ENCODE data around the gene STK33. TPM values are rescaled to one million over a fixed set of nuclear protein-coding genes. Genes with fewer than 3 reads are reported as not detected.

The STK33 gene
- total and polyA plus RNA-seq, 12 donors: 6.8 to 36.0 (median 17.2) TPM

DNA sequence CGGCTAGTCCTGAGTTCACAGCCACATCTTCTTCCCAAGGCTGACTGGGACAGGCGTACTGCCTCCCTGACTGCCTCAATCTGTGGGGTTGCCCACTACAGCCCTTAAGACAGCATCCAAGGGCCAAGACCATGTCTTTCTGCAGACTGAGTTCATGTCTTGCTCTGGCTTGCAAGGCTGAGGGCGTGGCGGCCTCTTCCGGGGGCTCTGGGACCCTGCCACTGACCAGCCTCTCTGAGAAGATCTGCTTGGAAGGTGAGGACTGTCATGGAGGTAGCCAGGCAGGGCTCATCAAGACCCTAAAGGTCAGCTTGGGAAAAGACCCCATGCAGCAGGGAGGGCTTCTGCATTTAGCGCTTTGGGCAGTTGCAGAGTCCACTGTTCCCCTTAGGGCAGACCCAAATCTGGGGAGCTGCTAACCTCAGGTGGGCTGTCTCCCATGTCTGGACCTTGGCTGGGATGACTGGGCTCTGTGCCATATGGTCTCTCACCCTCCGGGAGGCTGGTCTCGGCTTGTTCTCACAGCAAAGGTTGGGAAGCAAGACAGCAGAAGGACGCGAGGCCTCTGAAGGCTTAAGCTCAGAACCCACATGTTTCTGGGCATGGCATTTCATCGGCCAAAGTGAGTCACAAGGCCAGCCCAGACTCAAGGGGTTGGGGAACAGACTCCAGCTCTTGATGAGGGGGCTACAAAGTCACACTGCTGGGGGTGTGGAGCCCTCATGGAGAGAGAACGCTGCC is 221.2 kb downstream of the STK33 start:
- TF ChIP-seq POLR2A (IDR thresholded peaks at IDR 0.05): no peak
- TF ChIP-seq, protein P1, sequence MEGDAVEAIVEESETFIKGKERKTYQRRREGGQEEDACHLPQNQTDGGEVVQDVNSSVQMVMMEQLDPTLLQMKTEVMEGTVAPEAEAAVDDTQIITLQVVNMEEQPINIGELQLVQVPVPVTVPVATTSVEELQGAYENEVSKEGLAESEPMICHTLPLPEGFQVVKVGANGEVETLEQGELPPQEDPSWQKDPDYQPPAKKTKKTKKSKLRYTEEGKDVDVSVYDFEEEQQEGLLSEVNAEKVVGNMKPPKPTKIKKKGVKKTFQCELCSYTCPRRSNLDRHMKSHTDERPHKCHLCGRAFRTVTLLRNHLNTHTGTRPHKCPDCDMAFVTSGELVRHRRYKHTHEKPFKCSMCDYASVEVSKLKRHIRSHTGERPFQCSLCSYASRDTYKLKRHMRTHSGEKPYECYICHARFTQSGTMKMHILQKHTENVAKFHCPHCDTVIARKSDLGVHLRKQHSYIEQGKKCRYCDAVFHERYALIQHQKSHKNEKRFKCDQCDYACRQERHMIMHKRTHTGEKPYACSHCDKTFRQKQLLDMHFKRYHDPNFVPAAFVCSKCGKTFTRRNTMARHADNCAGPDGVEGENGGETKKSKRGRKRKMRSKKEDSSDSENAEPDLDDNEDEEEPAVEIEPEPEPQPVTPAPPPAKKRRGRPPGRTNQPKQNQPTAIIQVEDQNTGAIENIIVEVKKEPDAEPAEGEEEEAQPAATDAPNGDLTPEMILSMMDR (IDR thresholded peaks at IDR 0.05): no peak
- intact Hi-C loops (cut with DNase I): no loop called here
- Histone ChIP-seq H3K4me1 (replicated peaks in 1 of 2) (no peaks in the 10 kb centered on the region), H3K27me3 (no peaks in the 10 kb centered on the region), H3K4me3 (no peak overlapping the region), H3K36me3 (replicated peaks in 1 of 2) (no peaks in the 10 kb centered on the region), H3K27ac (no peak overlapping the region), H3K9me3 (replicated peaks in 1 of 3) (no peaks in the 10 kb centered on the region)
- WGBS, 4 donors: 79 to 90% (median 89%) methylated on average over 8 to 12 of the region's 12 CpGs
- DNase-seq: peak in 1 of 7 donors; percentile 28

- H3K27ac ChIP-seq: no peak overlapping the region
- intact Hi-C loops (cut with DNase I): no loop called here
- H3K36me3 ChIP-seq (replicated peaks in 1 of 2): no peaks in the 10 kb centered on the region
- H3K9me3 ChIP-seq (replicated peaks in 1 of 3): no peaks in the 10 kb centered on the region
- TF ChIP-seq POLR2A (IDR thresholded peaks at IDR 0.05): no peak
- TF ChIP-seq, protein P1 (IDR thresholded peaks at IDR 0.05): no peak
- DNase-seq: no peak
- 64 to 83% (median 73%) methylated on average over 1 of the region's 1 CpG for WGBS, 4 donors
- H3K4me3 ChIP-seq: no peak overlapping the region
- H3K27me3 ChIP-seq: no peaks in the 10 kb centered on the region
- H3K4me1 ChIP-seq (replicated peaks in 1 of 2): no peaks in the 10 kb centered on the region
Measured at GRCh38 chr11:8371516-8371884, 222.5 kb downstream of the STK33 start.

DNA sequence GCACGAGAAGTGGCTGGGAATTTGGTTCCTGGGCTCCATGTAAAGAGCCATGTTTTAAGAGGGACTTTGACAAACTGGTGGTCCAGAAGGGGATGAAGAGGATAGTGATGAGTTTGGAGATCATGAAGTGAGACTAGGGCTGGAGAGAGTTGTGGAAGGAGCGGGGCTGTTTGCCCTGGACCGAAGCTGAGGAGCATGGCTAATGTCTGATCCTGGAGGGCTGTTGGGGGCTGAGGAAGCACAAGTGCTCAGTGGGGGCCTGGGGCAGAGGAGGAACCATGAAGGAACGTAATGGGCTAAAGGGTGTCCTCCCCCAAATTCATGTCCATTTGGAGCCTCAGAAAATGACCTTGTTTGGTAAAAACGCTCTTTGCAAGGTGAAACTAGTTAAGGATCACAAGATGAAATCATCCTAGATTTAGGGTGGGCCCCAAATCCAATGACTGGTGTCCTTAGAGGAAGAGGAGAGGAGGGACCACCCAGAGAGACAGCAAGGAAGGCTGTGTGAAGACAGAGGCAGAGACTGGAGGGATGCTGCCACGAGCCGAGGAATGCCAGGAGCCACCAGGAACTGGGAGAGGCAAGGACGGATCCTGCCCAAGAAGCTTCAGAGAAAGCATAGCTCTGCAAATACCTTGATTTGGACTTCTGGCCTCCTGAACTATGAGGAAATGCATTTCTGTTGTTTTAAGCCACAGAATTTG is 223.1 kb downstream of the STK33 start:
- intact Hi-C loops (cut with DNase I): no loop called here

GRCh38 chr11:8369592-8370205 is 224.3 kb downstream of the STK33 start:
- WGBS, 4 donors: 83 to 89% (median 87%) methylated on average over 3 to 7 of the region's 7 CpGs
- TF ChIP-seq, protein P1 (IDR thresholded peaks at IDR 0.05): no peak
- no peaks in the 10 kb centered on the region for H3K36me3 ChIP-seq (replicated peaks in 1 of 2)
- no peak overlapping the region for H3K4me3 ChIP-seq
- no peak for DNase-seq
- H3K4me1 ChIP-seq (replicated peaks in 1 of 2): no peaks in the 10 kb centered on the region
- no peak overlapping the region for H3K27ac ChIP-seq
- no peaks in the 10 kb centered on the region for H3K27me3 ChIP-seq
- intact Hi-C loops (cut with DNase I): no loop called here
- H3K9me3 ChIP-seq (replicated peaks in 1 of 3): no peaks in the 10 kb centered on the region

More for the DNA sequence above, 223.1 kb downstream of the STK33 start:
- DNase-seq: no peak
- WGBS, 4 donors: 88 to 94% (median 90%) methylated on average over 8 of the region's 8 CpGs
- TF ChIP-seq, protein P1 (IDR thresholded peaks at IDR 0.05): no peak
- no peak for TF ChIP-seq POLR2A (IDR thresholded peaks at IDR 0.05)
- H3K9me3 ChIP-seq (replicated peaks in 1 of 3): no peaks in the 10 kb centered on the region
- H3K27me3 ChIP-seq: no peaks in the 10 kb centered on the region
- no peaks in the 10 kb centered on the region for H3K4me1 ChIP-seq (replicated peaks in 1 of 2)
- no peaks in the 10 kb centered on the region for H3K36me3 ChIP-seq (replicated peaks in 1 of 2)
- no peak overlapping the region for H3K4me3 ChIP-seq
- no peak overlapping the region for H3K27ac ChIP-seq

Data from adrenal gland (tissue), 12 donors.